ENCODE data around the gene ARMC6.
"Not testable (repeated sequence)": the region's sequence is repeated elsewhere in the genome, so short reads cannot be mapped to it uniquely, and the experiment has no call there.

ARMC6 gene

DNA sequence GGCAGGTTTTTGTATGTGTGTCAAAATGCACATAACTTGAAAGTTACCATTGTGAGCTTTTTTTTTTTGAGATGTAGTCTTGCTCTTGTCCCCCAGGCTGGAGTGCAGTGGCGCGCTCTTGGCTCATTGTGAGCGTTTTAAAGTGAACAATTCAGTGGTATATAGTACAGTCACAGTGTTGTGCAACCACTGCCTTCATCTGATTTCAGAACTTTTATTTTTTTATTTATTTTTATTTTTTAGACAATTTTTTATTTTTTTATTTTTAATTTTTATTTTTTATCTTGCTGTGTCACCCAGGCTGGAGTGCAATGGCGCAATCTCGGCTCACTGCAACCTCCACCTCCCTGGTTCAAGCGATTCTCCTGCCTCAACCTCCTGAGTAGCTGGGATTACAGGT, 45.4 kb downstream of the ARMC6 start:
- DNase-seq = no peak

DNA sequence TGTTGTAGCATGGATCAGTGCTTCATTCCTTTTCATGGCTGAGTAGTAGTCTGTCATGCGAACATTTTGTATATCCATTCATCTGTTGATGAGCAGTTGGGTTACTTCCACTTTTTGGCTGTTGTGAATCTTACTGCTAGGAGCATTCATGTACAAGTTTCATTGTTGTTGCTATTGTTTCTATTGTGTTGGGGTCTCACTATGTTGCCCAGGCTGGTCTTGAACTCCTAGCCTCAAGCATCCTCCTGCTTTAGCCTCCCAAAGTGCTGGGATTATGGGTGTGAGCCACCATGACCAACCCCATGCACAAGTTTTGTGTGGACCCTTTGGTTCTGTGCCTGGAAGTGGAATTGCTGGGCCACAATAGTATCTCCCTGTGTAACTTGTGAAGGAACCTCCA, 46.2 kb downstream of the ARMC6 start:
- DNase-seq = no peak

DNA sequence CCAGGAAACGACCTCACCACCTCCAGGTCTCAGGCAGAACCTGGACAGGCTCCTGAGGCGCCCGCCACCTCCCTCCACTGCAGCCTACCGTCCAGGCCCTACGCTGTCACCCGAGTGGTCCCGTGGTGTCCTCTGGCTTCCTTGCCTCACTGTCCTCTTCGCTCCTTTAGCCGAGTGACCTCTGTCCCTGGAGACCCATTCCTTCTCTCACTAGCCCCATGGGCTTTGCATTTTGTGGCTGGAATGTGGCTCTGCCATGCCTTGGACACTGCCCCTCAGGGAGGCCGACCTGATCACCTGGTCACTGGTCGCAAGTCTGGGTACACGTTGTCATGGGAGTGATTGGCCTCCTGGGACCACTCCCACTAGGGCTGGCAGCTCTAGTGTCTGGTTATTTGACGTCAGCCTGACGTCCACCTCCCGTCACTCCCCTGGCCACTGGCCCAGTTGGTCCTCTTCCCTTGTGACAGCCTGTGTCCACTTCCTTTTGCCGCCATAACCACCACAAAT, 48.3 kb downstream of the ARMC6 start:
- no peak for DNase-seq

DNA sequence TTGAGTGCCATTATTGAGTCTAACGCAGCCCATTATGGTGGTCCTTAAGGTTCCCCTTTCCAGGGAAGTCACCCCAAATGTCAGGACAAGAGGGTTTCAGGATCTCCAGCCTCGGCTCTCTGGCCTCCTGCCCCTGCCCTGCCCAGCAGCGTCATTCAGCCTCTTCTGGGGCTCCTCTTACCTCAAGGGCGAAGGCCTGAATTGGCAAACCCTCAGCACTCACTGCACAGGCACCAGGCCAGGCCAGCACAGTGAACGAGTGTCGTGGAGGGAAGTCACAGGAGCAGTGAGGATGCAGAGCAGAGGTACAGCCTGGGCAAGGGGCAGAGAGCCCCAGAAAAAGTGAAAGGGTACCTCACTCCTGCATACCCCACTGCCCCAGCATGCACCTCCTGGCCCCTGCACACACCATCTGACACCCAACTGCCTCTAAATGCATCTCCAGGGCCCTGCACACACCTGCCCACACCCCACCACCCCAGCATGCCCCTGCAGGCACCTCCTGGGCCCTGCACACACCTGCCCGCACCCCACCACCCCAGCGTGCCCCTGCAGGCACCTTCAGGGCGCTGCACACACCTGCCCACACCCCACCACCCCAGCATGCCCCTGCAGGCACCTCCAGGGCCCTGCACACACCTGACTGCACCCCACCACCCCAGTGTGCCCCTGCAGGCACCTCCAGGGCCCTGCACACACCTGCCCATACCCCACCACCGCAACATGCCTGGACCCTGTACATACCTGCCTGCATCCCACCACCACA, 50.2 kb downstream of the ARMC6 start:
- DNase-seq = no peak

DNA sequence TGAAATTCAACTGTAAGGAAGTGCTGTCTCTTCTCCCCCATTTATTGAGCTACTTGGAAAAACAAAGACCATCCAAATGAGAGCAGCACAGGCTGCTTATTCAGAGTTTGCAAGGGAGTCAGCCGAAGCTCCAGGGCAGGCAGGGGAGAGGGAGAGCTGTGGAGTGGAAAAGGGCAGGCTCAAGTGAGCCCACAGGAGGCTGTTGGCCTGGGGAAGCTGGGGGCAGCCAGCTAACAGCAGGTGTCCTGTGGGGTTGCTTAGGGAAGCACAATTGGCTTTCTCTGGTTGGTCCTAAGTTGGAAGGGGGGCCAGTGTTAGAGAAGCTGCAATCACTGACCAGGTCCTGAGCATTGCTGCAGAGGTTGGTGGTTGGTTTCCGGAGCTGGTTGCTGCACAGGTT, 54.3 kb downstream of the ARMC6 start:
- no peak for DNase-seq

DNA sequence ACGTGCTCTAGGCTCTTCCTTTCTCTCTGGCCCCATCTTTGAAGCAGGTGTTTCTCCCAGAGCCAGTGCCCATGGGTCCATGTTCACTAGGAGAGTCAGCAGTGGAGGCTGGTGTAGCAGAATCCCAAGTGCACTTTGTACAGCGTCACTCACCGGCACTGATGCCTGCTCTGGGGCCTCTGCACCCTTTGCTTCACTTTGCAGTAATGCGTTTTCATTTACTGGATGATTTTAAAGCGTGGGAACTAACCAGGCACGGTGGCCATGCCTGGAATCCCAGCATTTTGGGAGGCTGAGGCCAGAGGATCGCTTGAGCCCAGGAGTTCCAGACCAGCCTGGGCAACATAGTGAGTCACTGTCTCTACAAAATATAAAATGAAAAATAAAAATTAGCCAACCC, 61.1 kb downstream of the ARMC6 start:
- DNase-seq = no peak

DNA sequence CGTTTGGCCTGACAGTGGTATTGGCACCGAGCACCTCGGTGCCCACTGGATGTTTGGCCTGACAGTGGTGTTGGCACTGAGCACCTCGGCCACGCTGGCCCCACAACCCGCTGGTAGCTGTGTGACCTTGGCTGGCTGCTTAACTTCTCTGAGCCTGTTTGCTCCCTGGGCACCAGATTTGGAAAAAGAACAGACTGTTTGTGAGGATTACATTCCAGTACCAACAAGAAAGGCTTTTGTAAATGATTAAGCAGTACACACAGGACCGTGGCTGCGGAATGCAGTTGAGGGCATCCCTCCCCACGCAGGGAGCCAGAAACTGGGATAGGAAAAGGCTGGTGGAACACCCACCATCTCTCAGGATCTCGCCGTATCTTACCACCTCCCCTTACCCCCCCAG, 62.3 kb downstream of the ARMC6 start:
- DNase-seq = no peak

DNA sequence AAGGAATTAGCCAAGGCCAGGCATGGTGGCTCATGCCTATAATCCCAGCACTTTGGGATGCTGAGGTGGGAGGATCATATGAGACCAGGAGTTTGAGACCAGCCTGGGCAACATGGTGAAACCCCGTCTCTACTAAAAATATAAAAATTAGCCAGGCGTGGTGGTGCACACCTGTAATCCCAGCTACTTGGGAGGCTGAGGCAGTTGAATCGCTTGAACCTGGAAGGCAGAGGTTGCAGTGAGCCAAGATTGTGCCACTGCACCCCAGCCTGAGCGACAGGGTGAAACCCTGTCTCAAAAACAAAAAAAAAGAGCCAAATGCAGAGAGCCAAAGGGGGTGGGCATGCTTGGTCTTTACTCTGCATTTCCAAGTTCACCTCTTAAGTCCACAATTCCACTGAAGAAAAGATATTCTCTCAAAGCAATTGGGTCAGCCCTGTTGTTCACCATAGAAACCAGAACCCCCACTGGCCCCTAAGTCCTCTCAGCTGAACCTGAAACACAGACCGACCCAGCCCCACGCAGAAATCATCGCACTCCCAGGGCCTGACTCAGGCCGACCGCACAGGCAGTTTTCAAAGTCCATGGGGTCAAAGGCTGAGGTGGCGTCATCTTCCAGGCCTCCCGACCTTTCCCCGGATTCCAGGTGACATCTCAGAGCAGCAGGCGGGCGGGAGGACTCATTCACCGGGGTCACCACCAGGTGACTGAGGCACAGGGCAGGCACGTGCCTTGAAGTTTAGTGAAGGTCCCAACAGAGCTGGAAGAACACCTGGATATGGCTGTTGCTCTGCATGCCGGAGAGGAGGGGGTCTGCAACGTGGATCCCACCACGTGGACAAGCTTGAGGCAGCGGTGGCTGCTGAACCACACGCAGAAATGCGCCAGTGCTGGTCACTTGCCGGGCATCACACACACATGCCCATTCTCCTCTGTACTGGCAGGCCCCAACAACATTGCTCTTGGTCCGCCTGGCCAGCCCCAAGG, 63.5 kb downstream of the ARMC6 start:
- DNase-seq = no peak

DNA sequence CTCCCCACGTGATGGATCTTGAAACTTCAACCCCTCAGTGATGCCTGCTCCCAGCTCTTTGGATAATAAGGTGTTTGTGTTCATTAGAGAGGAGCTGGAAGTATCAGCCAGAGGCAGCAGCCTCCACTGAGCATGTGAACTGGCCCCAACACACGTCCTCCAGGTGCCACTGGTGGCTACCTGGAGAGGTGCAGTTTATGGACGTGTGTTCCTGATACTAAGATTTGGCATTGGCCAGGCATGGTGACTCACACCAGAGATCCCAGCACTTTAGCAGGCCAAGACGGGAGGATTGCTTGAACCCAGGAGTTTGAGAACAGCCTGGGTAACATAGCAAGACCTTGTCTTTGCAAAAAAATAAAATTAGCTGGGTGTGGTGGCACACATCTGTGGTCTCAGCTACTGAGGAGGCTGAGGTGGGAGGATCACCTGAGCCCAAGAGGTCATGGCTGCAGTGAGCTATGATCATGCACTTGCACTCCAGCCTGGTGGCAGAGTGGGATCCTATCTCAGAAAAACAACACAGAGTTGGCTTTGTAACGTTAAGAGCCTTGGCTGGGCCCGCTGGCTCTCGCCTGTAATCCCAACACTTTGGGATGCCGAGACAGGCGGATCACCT, 64.8 kb downstream of the ARMC6 start:
- no peak for DNase-seq

DNA sequence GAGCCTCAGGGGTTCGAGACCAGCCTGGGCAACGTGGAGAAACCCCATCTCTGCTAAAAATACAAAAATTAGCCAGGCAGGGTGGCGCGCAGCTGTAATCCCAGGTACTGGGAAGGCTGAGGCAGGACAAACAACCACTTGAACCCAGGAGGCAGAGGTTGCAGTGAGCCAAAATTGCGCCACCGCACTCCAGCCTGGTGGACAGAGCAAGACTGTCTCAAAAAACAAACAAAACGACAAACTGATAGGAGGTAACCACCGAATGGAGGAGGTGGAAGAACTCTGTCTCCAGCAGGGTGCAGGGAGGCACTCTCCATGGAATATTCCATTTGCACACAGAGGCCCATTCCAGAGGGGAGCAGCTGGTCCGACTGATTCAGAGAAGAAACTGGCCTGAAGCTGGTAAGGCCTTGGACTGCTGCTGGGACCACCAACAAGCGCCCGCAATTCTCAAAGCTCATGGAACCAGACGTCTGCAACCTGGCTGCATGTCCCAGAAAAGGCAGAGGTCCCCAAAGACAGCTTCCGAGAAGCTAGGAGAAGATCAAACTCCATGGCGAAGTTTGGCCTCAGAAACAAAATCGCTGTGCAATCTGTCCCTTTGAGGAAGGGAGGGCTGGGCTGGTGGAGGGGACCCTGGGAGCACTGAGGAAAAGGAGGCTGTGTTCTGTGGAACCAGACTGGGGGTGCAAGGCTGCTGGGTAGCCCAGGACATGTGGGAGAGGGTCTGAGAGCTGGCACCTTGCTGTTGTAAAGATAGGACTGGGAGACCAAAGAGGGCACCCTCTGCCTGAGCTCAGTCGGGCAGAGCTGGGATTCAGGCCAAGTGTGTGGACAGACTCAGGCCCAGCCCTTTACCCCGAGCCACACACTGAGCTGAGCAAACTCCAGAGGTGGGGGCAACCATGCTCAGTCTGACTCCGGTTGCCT, 65.6 kb downstream of the ARMC6 start:
- DNase-seq = no peak

DNA sequence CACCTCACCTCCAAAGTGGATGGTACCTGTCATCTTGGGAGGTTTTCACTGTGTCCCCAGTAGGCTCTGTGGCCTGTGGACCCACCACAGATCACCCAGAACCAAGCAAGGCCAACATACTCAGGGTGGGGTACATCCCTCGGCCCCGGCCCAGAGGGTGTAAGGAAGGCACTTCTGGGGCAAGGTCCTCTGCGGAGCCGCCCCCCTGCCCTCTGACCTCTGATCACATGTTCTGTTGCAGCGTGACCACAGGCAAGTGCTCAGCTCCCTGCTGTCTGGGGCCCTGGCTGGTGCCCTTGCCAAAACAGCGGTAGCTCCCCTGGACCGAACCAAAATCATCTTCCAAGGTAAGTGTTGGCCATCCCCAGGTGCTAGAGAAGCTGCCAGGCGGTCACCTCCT, 68.1 kb downstream of the ARMC6 start:
- no peak for DNase-seq

DNA sequence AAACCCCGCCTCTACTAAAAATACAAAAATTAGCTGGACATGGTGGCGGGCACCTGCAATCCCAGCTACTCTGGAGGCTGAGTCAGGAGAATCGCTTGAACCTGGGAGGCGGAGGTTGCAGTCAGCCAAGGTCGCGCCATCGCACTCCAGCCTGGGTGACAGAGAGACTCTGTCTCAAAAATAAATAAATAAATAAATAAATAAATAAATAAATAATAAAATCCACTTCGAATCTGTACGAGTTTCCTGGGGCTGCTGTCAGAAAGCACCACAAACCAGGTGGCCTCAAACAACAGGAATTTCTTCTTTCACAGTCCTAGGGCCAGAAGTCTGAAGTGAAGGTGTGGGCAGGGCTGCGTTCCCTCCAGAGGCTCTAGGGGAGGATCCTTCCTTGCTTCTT, 69.2 kb downstream of the ARMC6 start:
- not testable (repeated sequence) for DNase-seq

DNA sequence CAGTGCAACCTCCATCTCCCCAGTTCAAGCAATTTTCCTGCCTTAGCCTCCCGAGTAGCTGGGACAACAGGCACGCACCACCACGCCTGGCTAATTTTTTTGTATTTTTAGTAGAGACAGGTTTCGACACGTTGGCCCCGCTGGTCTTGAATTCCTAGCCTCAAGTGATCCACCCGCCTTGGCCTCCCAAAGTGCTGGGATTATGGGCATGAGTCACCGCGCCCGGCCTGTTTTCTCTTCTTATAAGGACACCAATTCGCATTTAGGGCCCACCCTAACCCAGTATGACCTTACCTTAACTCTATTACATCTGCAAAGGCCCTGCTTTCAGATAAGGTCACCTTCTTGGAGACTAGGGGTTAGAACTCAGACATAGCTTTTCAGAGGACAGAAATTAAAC, 69.8 kb downstream of the ARMC6 start:
- no peak for DNase-seq

DNA sequence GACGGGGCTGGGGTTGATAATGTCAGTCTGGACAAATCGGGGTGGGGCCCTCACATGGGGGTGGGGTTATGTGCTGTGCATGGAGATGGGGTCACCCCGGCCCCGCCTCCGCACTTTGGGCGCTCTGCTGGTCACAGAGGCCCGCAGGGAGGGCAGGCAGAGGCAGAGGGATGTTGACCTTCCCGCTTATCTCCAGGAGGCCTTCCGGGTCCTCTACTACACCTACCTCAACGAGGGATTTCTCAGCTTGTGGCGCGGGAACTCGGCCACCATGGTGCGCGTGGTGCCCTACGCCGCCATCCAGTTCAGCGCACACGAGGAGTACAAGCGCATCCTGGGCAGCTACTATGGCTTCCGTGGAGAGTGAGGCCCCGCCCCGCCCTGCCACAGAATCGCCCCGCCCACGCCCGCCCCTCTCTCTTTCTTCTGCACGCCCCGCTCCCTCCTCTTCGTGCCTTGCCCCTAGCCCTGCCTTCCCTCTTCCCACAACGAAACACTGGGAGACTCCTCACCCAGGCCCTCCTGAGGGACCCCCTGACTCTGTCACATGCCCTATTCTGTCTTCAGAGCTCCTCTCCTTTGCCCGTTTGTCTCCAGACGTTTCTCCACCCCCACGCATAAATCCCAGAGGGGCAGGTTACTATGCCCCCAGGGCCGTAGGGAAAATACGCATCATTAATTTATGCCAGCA, 72.1 kb downstream of the ARMC6 start:
- no peak for DNase-seq

DNA sequence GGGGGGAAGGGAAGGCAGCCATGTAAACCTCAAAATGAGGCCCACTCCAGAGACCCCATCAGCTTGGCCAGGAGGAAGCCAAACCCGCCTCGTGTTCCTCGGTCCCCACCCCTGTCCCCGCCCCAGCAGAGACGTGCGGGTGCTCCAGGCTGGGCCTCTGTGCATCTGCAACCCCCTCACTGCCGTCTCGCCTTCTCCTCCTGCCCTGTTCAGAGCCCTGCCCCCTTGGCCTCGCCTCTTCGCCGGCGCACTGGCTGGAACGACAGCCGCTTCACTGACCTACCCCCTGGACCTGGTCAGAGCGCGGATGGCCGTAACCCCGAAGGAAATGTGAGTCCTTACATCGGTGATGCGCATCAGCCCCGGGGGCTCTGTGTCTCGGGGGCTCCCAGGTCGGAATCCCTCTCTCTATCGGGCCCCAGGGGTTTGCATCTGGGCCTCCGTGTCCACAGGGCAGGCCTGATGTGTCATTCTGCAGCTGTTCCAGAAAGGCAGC, 72.7 kb downstream of the ARMC6 start:
- no peak for DNase-seq

DNA sequence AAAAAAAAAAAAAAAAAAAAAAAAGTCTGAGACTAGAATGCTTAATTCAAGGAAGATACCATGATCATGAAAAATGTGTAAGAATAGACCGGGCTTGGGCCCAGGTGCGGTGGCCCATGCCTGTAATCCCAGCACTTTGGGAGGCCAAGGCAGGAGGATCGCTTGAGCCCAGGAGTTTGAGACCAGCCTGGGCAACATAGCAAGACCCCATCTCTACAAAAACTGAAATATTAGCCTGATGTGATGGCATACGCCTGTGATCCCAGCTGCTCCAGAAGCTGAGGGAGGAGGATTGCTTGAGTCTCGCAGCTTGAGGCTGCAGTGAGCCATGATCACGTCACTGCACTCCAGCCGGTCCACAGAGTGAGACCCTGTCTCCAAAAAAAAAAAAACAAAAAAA, 73.5 kb downstream of the ARMC6 start:
- not testable (repeated sequence) for DNase-seq

DNA sequence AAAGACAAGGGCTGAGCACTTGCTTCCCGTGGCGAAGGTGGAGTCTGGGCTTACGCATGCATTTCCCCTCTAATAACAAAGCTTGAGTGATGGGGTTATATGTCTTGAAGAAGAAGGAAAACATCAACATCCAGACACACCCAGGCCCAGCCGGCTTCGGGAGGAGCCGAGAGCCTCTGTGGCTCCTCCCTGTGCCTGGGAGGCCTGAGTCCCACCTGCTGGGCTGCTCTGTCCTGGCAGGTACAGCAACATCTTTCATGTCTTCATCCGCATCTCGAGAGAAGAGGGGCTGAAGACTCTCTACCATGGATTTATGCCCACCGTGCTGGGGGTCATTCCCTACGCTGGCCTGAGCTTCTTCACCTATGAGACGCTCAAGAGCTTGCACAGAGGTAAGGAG, 74.3 kb downstream of the ARMC6 start:
- no peak for DNase-seq

Data from stimulated activated CD4-positive, alpha-beta T cell treated with anti-CD3 and anti-CD28 coated beads, Interleukin-4, amount 100 ng/mL, for 1 hour (primary cell).